Vagina (tissue), 2 donors: ENCODE results near the gene COL23A1.

Experiments
- CTCF ChIP-seq, 3 experiments: fragments of 450-650 bp in 2 of 3; fragments of 200-600 bp in 1 of 3; sonication (generic) in 1 of 3; IDR thresholded peaks; one replicate each; pipeline ENCODE4 v1.5.1; 2017 to 2019; ENCODE audit warnings: antibody characterized with exemption in 3 of 3, mild to moderate bottlenecking in 2 of 3, moderate library complexity in 2 of 3
- POLR2A ChIP-seq, 2 donors: fragments of 450-650 bp; IDR thresholded peaks; one replicate each; pipeline ENCODE4 v1.6.1; 2017; ENCODE audit warnings: antibody characterized with exemption in 2 of 2, mild to moderate bottlenecking in 2 of 2, moderate library complexity in 2 of 2

GRCh38 chr5:178454821-178455479 is 135.2 kb downstream of the COL23A1 start:
- TF ChIP-seq CTCF (IDR thresholded peaks at IDR 0.05) (no peak), POLR2A (IDR thresholded peaks at IDR 0.05) (no peak)
